ENCODE results near the gene OR2S2.

Gene OR2S2

DNA sequence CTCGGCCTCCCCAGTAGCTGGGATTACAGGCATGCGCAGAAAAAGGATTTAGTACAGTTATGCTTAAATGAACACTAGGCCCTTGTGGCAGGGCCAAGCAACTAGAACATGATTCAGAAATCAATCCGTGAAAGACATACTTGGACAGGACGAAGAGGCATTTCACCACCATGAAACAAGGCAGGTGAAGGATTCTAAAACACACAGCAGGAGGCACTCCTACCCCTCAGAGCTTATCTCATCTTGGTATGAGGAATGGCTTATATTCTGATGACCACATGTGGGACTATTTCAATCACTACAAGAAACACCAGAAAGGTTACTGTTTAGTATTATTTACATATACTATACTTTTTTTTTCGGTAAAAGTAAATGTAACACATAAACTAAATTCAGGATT, 15.7 kb downstream of the OR2S2 start:
- H3K4me1 ChIP-seq (ENCODE audit: low read length), result peaks cover 3% of the 10 kb centered on the region; the same call in 1 of the 2 replicates
- TF ChIP-seq, protein P1, sequence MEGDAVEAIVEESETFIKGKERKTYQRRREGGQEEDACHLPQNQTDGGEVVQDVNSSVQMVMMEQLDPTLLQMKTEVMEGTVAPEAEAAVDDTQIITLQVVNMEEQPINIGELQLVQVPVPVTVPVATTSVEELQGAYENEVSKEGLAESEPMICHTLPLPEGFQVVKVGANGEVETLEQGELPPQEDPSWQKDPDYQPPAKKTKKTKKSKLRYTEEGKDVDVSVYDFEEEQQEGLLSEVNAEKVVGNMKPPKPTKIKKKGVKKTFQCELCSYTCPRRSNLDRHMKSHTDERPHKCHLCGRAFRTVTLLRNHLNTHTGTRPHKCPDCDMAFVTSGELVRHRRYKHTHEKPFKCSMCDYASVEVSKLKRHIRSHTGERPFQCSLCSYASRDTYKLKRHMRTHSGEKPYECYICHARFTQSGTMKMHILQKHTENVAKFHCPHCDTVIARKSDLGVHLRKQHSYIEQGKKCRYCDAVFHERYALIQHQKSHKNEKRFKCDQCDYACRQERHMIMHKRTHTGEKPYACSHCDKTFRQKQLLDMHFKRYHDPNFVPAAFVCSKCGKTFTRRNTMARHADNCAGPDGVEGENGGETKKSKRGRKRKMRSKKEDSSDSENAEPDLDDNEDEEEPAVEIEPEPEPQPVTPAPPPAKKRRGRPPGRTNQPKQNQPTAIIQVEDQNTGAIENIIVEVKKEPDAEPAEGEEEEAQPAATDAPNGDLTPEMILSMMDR (IDR thresholded peaks at IDR 0.05; ENCODE audit: low read depth, low read length), result no peak
- no peak for TF ChIP-seq EZH2phosphoT487 (IDR thresholded peaks at IDR 0.05; ENCODE audit: low read depth)
- no peak overlapping the region for H3K4me2 ChIP-seq (ENCODE audit: low read length)
- no peak overlapping the region for H3K27ac ChIP-seq (ENCODE audit: low read length)
- H3K27me3 ChIP-seq (ENCODE audit: low read depth, low read length), result no peaks in the 10 kb centered on the region
- no peaks in the 10 kb centered on the region for H4K20me1 ChIP-seq (ENCODE audit: insufficient read depth, low read length)
- H3K36me3 ChIP-seq (replicated peaks; ENCODE audit: low read depth, low read length), result no peaks in the 10 kb centered on the region
- H2AFZ ChIP-seq (ENCODE audit: low read depth, low read length), result no peak overlapping the region
- H3K79me2 ChIP-seq (ENCODE audit: low read length), result no peaks in the 10 kb centered on the region
- no peaks in the 10 kb centered on the region for H3K9me3 ChIP-seq (ENCODE audit: insufficient read depth, low read length)
- H3K9ac ChIP-seq (ENCODE audit: low read length), result no peak overlapping the region
- no peak overlapping the region for H3K4me3 ChIP-seq (ENCODE audit: low read length)

DNA sequence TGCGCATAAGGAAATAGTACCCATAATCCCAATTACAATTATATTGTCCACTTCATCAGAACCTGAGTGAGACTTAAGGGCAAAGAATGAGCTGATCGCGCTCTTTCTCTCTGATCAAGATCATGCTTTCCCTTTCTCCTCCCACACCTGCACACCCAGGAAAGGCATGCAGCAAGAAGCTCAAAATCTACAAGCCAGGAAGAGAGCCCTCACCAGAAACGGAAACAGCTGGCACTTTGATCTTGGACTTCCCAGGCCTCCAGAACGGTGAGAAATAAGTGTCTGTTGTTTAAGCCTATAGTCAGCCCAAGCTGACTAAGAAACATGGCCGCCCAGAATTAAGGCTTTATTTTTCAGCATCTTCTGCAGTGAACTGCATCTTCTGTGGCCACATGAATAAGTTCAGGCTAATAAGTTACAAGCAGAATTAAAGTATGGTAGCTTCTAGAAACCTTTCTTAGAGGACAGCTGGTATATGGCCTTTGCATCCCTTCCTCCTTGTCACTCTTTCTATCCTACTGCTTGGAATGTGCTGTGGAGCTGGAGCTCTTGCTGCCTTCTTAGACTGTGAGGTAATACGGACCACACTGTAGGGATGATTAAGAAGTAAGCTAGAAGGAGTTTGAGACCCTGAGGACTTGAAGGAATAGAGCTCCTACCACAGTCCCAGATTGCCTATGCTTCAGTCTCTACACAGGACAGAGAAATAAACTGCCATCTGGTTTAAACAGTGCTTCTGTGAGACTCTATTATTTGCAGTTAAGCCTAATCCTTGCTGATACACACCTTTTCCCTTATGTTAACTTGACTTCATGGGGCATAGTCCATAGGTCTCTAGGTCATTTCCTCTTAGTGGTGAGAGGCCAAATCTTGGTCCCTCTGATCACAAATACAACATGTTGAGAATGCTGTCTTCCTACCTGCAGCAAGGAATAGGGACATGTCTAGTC, 17.2 kb downstream of the OR2S2 start:
- no peak for TF ChIP-seq EZH2phosphoT487 (IDR thresholded peaks at IDR 0.05; ENCODE audit: low read depth)
- TF ChIP-seq, protein P1 (IDR thresholded peaks at IDR 0.05; ENCODE audit: low read depth, low read length), result no peak
- Histone ChIP-seq H3K79me2 (ENCODE audit: low read length) (no peaks in the 10 kb centered on the region), H3K4me1 (ENCODE audit: low read length) (peaks cover 5% of the 10 kb centered on the region; the same call in 1 of the 2 replicates), H3K4me3 (ENCODE audit: low read length) (no peak overlapping the region), H4K20me1 (ENCODE audit: insufficient read depth, low read length) (no peaks in the 10 kb centered on the region), H3K9me3 (ENCODE audit: insufficient read depth, low read length) (no peaks in the 10 kb centered on the region), H3K36me3 (replicated peaks; ENCODE audit: low read depth, low read length) (no peaks in the 10 kb centered on the region), H2AFZ (ENCODE audit: low read depth, low read length) (no peak overlapping the region), H3K27me3 (ENCODE audit: low read depth, low read length) (no peaks in the 10 kb centered on the region), H3K27ac (ENCODE audit: low read length) (no peak overlapping the region), H3K4me2 (ENCODE audit: low read length) (no peak overlapping the region), H3K9ac (ENCODE audit: low read length) (no peak overlapping the region)

DNA sequence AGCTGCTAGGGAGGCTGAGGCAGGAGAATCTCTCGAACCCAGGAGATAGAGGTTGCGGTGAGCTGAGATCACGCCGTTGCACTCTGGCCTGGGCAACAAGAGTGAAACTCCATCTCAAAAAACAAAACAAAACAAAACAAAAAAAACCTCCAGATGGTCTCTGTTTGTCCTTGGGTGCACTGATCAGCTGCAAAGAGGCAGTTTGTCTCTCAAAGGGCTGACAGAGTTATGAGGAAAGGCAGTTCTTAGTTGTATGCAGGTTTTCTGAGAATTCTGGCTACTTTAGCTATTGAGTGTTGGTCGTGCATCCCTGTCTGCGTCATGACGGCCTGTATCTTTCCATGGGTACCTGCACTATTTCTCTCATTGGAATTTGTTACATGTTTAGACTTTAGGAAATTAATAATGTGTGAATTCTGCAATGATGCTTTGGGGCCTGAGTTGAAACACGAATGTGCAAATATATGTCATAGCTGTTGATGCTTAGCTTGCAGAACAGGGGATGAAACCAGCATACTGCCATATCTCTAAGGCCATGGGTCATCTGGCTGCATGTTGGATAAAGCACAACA, 18.2 kb downstream of the OR2S2 start:
- Histone ChIP-seq H3K27me3 (ENCODE audit: low read depth, low read length) (no peaks in the 10 kb centered on the region), H3K9ac (ENCODE audit: low read length) (no peak overlapping the region)

More for the DNA sequence above, 18.2 kb downstream of the OR2S2 start:
- no peak overlapping the region for H2AFZ ChIP-seq (ENCODE audit: low read depth, low read length)
- H3K4me3 ChIP-seq (ENCODE audit: low read length), result no peak overlapping the region
- H3K27ac ChIP-seq (ENCODE audit: low read length), result no peak overlapping the region
- no peaks in the 10 kb centered on the region for H3K79me2 ChIP-seq (ENCODE audit: low read length)
- TF ChIP-seq EZH2phosphoT487 (IDR thresholded peaks at IDR 0.05; ENCODE audit: low read depth), result no peak
- TF ChIP-seq, protein P1 (IDR thresholded peaks at IDR 0.05; ENCODE audit: low read depth, low read length), result no peak
- H3K4me1 ChIP-seq (ENCODE audit: low read length), result peaks cover 5% of the 10 kb centered on the region; the same call in 1 of the 2 replicates
- no peak overlapping the region for H3K4me2 ChIP-seq (ENCODE audit: low read length)
- no peaks in the 10 kb centered on the region for H4K20me1 ChIP-seq (ENCODE audit: insufficient read depth, low read length)
- H3K36me3 ChIP-seq (replicated peaks; ENCODE audit: low read depth, low read length), result no peaks in the 10 kb centered on the region
- H3K9me3 ChIP-seq (ENCODE audit: insufficient read depth, low read length), result no peaks in the 10 kb centered on the region
